Spinal cord (tissue), 10 donors: Measurements from ENCODE around the gene CTPS2. TPM values are rescaled to one million over a fixed set of nuclear protein-coding genes. Genes with fewer than 3 reads are reported as not detected.
"Not testable (repeated sequence)": the region's sequence is repeated elsewhere in the genome, so short reads cannot be mapped to it uniquely, and the experiment has no call there.

ENCODE experiments used
- DNase-seq, 6 donors: peaks; one replicate each; pipeline versions ENCODE4 v3.0.0 to v3.0.0-alpha.2; 2013 to 2015; ENCODE audit warnings: low spot score in 6 of 6, low read depth in 4 of 6
- H3K27ac ChIP-seq: one replicate; pipeline ENCODE4 v1.5.1; 2013; ENCODE audit warnings: low read depth, low read length, control low read depth
- H3K27me3 ChIP-seq: one replicate; pipeline ENCODE4 v1.6.1; 2013; ENCODE audit warnings: low read length; ENCODE audit not compliant: control insufficient read depth, insufficient read depth
- H3K36me3 ChIP-seq: one replicate; pipeline ENCODE4 v1.6.1; 2013; ENCODE audit warnings: low read length; ENCODE audit not compliant: control insufficient read depth, insufficient read depth
- H3K4me1 ChIP-seq: one replicate; pipeline ENCODE4 v1.6.1; 2013; ENCODE audit warnings: low read length; ENCODE audit not compliant: control insufficient read depth, insufficient read depth
- H3K4me3 ChIP-seq: one replicate; pipeline ENCODE4 v1.5.1; 2013; ENCODE audit warnings: low read depth, low read length, control low read depth
- H3K9me3 ChIP-seq: one replicate; pipeline ENCODE4 v1.6.1; 2013; ENCODE audit warnings: low read length; ENCODE audit not compliant: control insufficient read depth, insufficient read depth
- WGBS: methylation state at CpG from one replicate; pipeline ENCODE4 v1.1.5; 2013; ENCODE audit warnings: missing lambda C conversion rate; ENCODE audit not compliant: insufficient coverage; 5-methylcytosine and 5-hydroxymethylcytosine counted together
- long read RNA-seq, 4 donors: transcript quantifications; one replicate each; lab custom pipeline, GENCODE V29; 2026
- polyA plus RNA-seq, 2 donors: library from polyadenylated mRNA; unstranded; fragments of 120-200 nt; gene quantifications; one replicate each; pipeline ENCODE4 v1.2.1, GENCODE V29; 2013; ENCODE audit not compliant: insufficient read length in 2 of 2
- total RNA-seq, 2 donors: library from RNA; depleted of rRNA in 1 of 2; stranded (reverse); fragments of 120-200 nt in 1 of 2; fragments of >200 nt in 1 of 2; gene quantifications; one replicate each; pipeline versions ENCODE4 v1.2.3 to v1.2.4, GENCODE V29; 2013 to 2014
- donor health status: healthy.

CTPS2 gene
- 10 to 100 TPM; 27.0 to 28.9 TPM for total RNA-seq
- polyA plus RNA-seq = 10 to 100 TPM; 23.8 to 25.2 TPM
- long read RNA-seq, donor 1, partial matches to known transcripts = 0 of 2 reads
- long read RNA-seq, donor 1, other reads (novel, unspliced or antisense) = 0 of 2 reads
- long read RNA-seq, donor 2, partial matches to known transcripts = 0 of 1 reads
- long read RNA-seq, donor 2, other reads (novel, unspliced or antisense) = 0 of 1 reads
- long read RNA-seq, donor 3, partial matches to known transcripts = 8 of 8 reads
- long read RNA-seq, donor 3, other reads (novel, unspliced or antisense) = 0 of 8 reads
- long read RNA-seq, donor 4, partial matches to known transcripts = 0 of 5 reads
- long read RNA-seq, donor 4, other reads (novel, unspliced or antisense) = 0 of 5 reads

- Histone ChIP-seq H3K36me3 (no peaks in the 10 kb centered on the region), H3K27me3 (peaks cover 44% of the 10 kb centered on the region), H3K4me1 (peaks cover 4% of the 10 kb centered on the region), H3K4me3 (peak within 1 kb of the TSS; percentile 58), H3K27ac (peak within 1 kb of the TSS; percentile 77), H3K9me3 (no peaks in the 10 kb centered on the region)
- WGBS = 12% methylated on average over 21 of the region's 30 CpGs
- peak in 3 of 6 donors; percentile 17 to 78 (median 71) for DNase-seq
Measured at GRCh38 chrX:16712548-16713155, at the start of gene CTPS2. Gene CTPS2 (minus strand): TSS chrX:16712669. CDS start chrX:16702902, 9,767 bp downstream.

- H3K4me1 ChIP-seq, DNase-seq, H3K27ac ChIP-seq, H3K4me3 ChIP-seq, H3K9me3 ChIP-seq, H3K36me3 ChIP-seq: not testable (repeated sequence)
- 86% methylated on average over 1 of the region's 4 CpGs for WGBS
- peaks cover 12% of the 10 kb centered on the region for H3K27me3 ChIP-seq
Measured at GRCh38 chrX:16761500-16761899, 49.0 kb upstream of the CTPS2 start.

GRCh38 chrX:16756724-16757123, 44.3 kb upstream of the CTPS2 start:
- WGBS = 70% methylated on average over 1 of the region's 4 CpGs
- Histone ChIP-seq H3K27me3 (peaks cover 4% of the 10 kb centered on the region), H3K9me3 (no peaks in the 10 kb centered on the region), H3K27ac (no peak overlapping the region), H3K4me1 (no peaks in the 10 kb centered on the region), H3K4me3 (no peak overlapping the region), H3K36me3 (peaks cover 11% of the 10 kb centered on the region)
- peak in 1 of 6 donors; percentile 6 for DNase-seq

- DNase-seq = no peak
- H3K27me3 ChIP-seq = peaks cover 2% of the 10 kb centered on the region
- 100% methylated on average over 1 of the region's 2 CpGs for WGBS
- peaks cover 15% of the 10 kb centered on the region for H3K36me3 ChIP-seq
- H3K9me3 ChIP-seq = no peaks in the 10 kb centered on the region
- H3K4me3 ChIP-seq = no peak overlapping the region
- no peaks in the 10 kb centered on the region for H3K4me1 ChIP-seq
- H3K27ac ChIP-seq = no peak overlapping the region
Measured at GRCh38 chrX:16754019-16754418, 41.5 kb upstream of the CTPS2 start.

GRCh38 chrX:16750136-16750535, 37.7 kb upstream of the CTPS2 start:
- 93% methylated on average over 2 of the region's 7 CpGs for WGBS

GRCh38 chrX:16748425-16748824, 36.0 kb upstream of the CTPS2 start:
- peaks cover 29% of the 10 kb centered on the region for H3K36me3 ChIP-seq
- H3K4me3 ChIP-seq = no peak overlapping the region
- WGBS = no CpG with 5 or more reads among the region's 5 CpGs
- H3K9me3 ChIP-seq = no peaks in the 10 kb centered on the region
- H3K4me1 ChIP-seq = no peaks in the 10 kb centered on the region
- H3K27ac ChIP-seq = no peak overlapping the region
- peaks cover 10% of the 10 kb centered on the region for H3K27me3 ChIP-seq
- no peak for DNase-seq

More at GRCh38 chrX:16750136-16750535, 37.7 kb upstream of the CTPS2 start:
- Histone ChIP-seq H3K4me1 (no peaks in the 10 kb centered on the region), H3K4me3 (no peak overlapping the region), H3K36me3 (peaks cover 15% of the 10 kb centered on the region), H3K27ac (no peak overlapping the region), H3K27me3 (peaks cover 1% of the 10 kb centered on the region), H3K9me3 (no peaks in the 10 kb centered on the region)
- DNase-seq = no peak

GRCh38 chrX:16745659-16746058, 33.2 kb upstream of the CTPS2 start:
- Histone ChIP-seq H3K4me1 (no peaks in the 10 kb centered on the region), H3K9me3 (no peaks in the 10 kb centered on the region), H3K36me3 (peaks cover 29% of the 10 kb centered on the region), H3K4me3 (no peak overlapping the region), H3K27ac (no peak overlapping the region), H3K27me3 (peaks cover 13% of the 10 kb centered on the region)
- no peak for DNase-seq
- WGBS = 100% methylated on average over 1 of the region's 5 CpGs

GRCh38 chrX:16745102-16745501, 32.6 kb upstream of the CTPS2 start:
- H3K36me3 ChIP-seq = peaks cover 28% of the 10 kb centered on the region

GRCh38 chrX:16743604-16744325, 31.3 kb upstream of the CTPS2 start:
- peaks cover 28% of the 10 kb centered on the region for H3K36me3 ChIP-seq
- 98% methylated on average over 10 of the region's 12 CpGs for WGBS
- H3K27me3 ChIP-seq = peaks cover 13% of the 10 kb centered on the region
- H3K4me1 ChIP-seq = no peaks in the 10 kb centered on the region
- no peak for DNase-seq
- no peak overlapping the region for H3K27ac ChIP-seq
- no peaks in the 10 kb centered on the region for H3K9me3 ChIP-seq
- H3K4me3 ChIP-seq = no peak overlapping the region

More at GRCh38 chrX:16745102-16745501, 32.6 kb upstream of the CTPS2 start:
- Histone ChIP-seq H3K27ac (no peak overlapping the region), H3K27me3 (peaks cover 13% of the 10 kb centered on the region), H3K4me3 (no peak overlapping the region), H3K9me3 (no peaks in the 10 kb centered on the region), H3K4me1 (no peaks in the 10 kb centered on the region)
- DNase-seq = no peak
- WGBS = 91% methylated on average over 5 of the region's 5 CpGs
